Measurements from ENCODE around the gene SLC6A15. TPM values are rescaled to one million over a fixed set of nuclear protein-coding genes. Genes with fewer than 3 reads are reported as not detected.

The SLC6A15 gene
- 0.98 and 1.9 TPM in 2 replicates for total RNA-seq

GRCh38 chr12:84912198-84913128 lies at the start of gene SLC6A15:
TSS of gene SLC6A15 (minus strand) at chr12:84912799. CDS start at chr12:84892120, 20,679 bp downstream.

Other genes starting within 250 kb of the SLC6A15 start
- not detected in 2 replicates for gene TSPAN19, start 123.5 kb upstream of the SLC6A15 start, total RNA-seq
- 0.05 and 0.47 TPM in 2 replicates for gene LRRIQ1, start 123.6 kb upstream of the SLC6A15 start, total RNA-seq

All from mammary microvascular endothelial cell (primary cell).